K562 (cell line): ENCODE data around the gene MCTS1. TPM values are rescaled to one million over a fixed set of nuclear protein-coding genes. Genes with fewer than 3 reads are reported as not detected.

ENCODE experiments used
- ATAC-seq: fragments of 200-7000 bp; cut with Tn5 transposase; 3 replicates; pipeline ENCODE4 v1.9.1; 2020; ENCODE audit warnings: moderate library complexity
- BruUV-seq: library from RNA; stranded (reverse); fragments of 400-500 nt; replicated peaks from 2 replicates; lab custom pipeline; 2021; lab: Mats Ljungman, UMichigan
- CTCF ChIA-PET: fragments of 300-600 bp; formaldehyde crosslinking; extraction: SDS; loops from one replicate; lab custom pipeline; 2021; ENCODE audit warnings: low intra/inter-chr PET ratio; lab: Yijun Ruan, JAX
- POLR2A ChIA-PET: fragments of 300-600, 350-650 bp; sonication (Branson Sonifier 250); formaldehyde crosslinking; extraction: SDS; loops from one replicate; lab custom pipeline; 2021; ENCODE audit warnings: antibody characterized with exemption, inconsistent platforms; lab: Yijun Ruan, JAX
- DNase-seq, 4 experiments: peaks; one replicate each; pipeline versions ENCODE4 v3.0.0 to v3.0.0-alpha.2; 2011 to 2018; ENCODE audit warnings: low spot score in 3 of 4, mixed read lengths in 3 of 4; ENCODE audit errors: extremely low read depth in 1 of 4
- FAIRE-seq: peaks from 2 replicates; lab custom pipeline; 2011; peaks lifted over from hg19 to GRCh38; lab: Jason Lieb, UNC
- H2AFZ ChIP-seq: 2 replicates; pipeline ENCODE4 v1.6.0; 2011; ENCODE audit warnings: low read depth, low read length, control low read depth, inconsistent platforms
- H3K27ac ChIP-seq: fragments of 200-600 bp; 3 replicates; pipeline ENCODE4 v1.8.0; 2011; ENCODE audit warnings: low read depth, mild to moderate bottlenecking, control low read depth, inconsistent platforms, low read length, moderate library complexity, mixed read lengths; ENCODE audit errors: extremely low read depth
- H3K27me3 ChIP-seq, 2 experiments: fragments of 300-600 bp in 1 of 2; 2 replicates in 1 of 2; 3 replicates in 1 of 2; pipeline versions ENCODE4 v1.6.0 to v1.8.0; 2011; ENCODE audit warnings: inconsistent platforms in 2 of 2, low read length in 2 of 2, mild to moderate bottlenecking in 1 of 2, mixed read lengths in 1 of 2, moderate library complexity in 1 of 2; ENCODE audit not compliant: control insufficient read depth in 2 of 2, insufficient read depth in 2 of 2
- H3K36me3 ChIP-seq: fragments of 300-600 bp; 3 replicates; pipeline ENCODE4 v1.8.0; 2011; ENCODE audit warnings: mild to moderate bottlenecking, low read length, inconsistent platforms; ENCODE audit not compliant: control insufficient read depth, insufficient read depth
- H3K4me1 ChIP-seq, 2 experiments: fragments of 200-600 bp in 1 of 2; replicated peaks in 1 of 2; 2 replicates in 1 of 2; 3 replicates in 1 of 2; pipeline versions ENCODE4 v1.5.1 to v1.8.0; 2011; ENCODE audit warnings: inconsistent platforms in 2 of 2, low read length in 2 of 2, mild to moderate bottlenecking in 1 of 2, mixed read lengths in 1 of 2, moderate library complexity in 1 of 2; ENCODE audit not compliant: control insufficient read depth in 2 of 2, insufficient read depth in 2 of 2
- H3K4me2 ChIP-seq: 2 replicates; pipeline ENCODE4 v1.6.1; 2011; ENCODE audit warnings: low read length, control low read depth, inconsistent platforms, mixed read lengths; ENCODE audit not compliant: insufficient read depth
- H3K4me3 ChIP-seq: fragments of 200-600 bp; sonication (generic), shearing (Covaris generic); 2 replicates; pipeline ENCODE4 v1.5.1; 2016; ENCODE audit warnings: control low read depth, inconsistent platforms
- H3K79me2 ChIP-seq: fragments of 200-600 bp; 3 replicates; pipeline ENCODE4 v1.8.0; 2011; ENCODE audit warnings: low read length, inconsistent platforms; ENCODE audit not compliant: control insufficient read depth, insufficient read depth
- H3K9ac ChIP-seq, 2 experiments: 2 replicates each; pipeline versions ENCODE4 v1.6.0 to v1.6.1; 2011; ENCODE audit warnings: low read depth in 2 of 2, low read length in 2 of 2, control low read depth in 1 of 2, inconsistent platforms in 1 of 2, mild to moderate bottlenecking in 1 of 2, mixed read lengths in 1 of 2; ENCODE audit not compliant: insufficient read depth in 1 of 2
- H3K9me1 ChIP-seq: one replicate; pipeline ENCODE4 v1.6.0; 2011; ENCODE audit warnings: inconsistent platforms, mild to moderate bottlenecking, low read length, moderate library complexity; ENCODE audit not compliant: control insufficient read depth, insufficient read depth
- H3K9me3 ChIP-seq: replicated peaks from 2 replicates; pipeline ENCODE4 v1.5.1; 2011; ENCODE audit warnings: low read depth, low read length, inconsistent platforms; ENCODE audit not compliant: control insufficient read depth, insufficient read depth
- H4K20me1 ChIP-seq: replicated peaks from 2 replicates; pipeline ENCODE4 v1.6.1; 2011; ENCODE audit warnings: low read length, inconsistent platforms, mixed read lengths; ENCODE audit not compliant: control insufficient read depth, insufficient read depth
- BHLHE40 ChIP-seq: IDR thresholded peaks from 2 replicates; pipeline ENCODE4 v1.6.1; 2011; ENCODE audit warnings: low read length, improper control_type of control experiment
- ETV1 ChIP-seq: fragments of 450-650 bp; conservative IDR thresholded peaks from 2 replicates; pipeline ENCODE4 v1.6.1; 2016; ENCODE audit warnings: missing genetic modification characterization, control low read depth, low read depth, missing compliant biosample characterization
- NR4A1 ChIP-seq, 2 experiments: fragments of 250-450 bp in 1 of 2; fragments of 450-650 bp in 1 of 2; sonication (Bioruptor Pico) in 1 of 2; IDR thresholded peaks; 2 replicates each; pipeline versions ENCODE4 v1.4.0 to v1.6.1; 2016 to 2020; ENCODE audit warnings: mild to moderate bottlenecking in 2 of 2, missing compliant biosample characterization in 1 of 2, missing genetic modification characterization in 1 of 2, moderate library complexity in 1 of 2
- PHB ChIP-seq: fragments of 250-450 bp; sonication (Bioruptor Pico); IDR thresholded peaks from 2 replicates; pipeline ENCODE4 v1.5.0; 2021
- RBBP5 ChIP-seq: fragments of 200-600 bp; sonication (generic); IDR thresholded peaks from 2 replicates; pipeline ENCODE4 v1.6.1; 2012; ENCODE audit warnings: borderline replicate concordance, mild to moderate bottlenecking, low read length, control low read depth, inconsistent platforms; ENCODE audit not compliant: insufficient read depth, poor library complexity, severe bottlenecking
- SMAD3 ChIP-seq: fragments of 450-650 bp; formaldehyde crosslinking; conservative IDR thresholded peaks from 2 replicates; pipeline ENCODE4 v1.4.0; 2020; ENCODE audit warnings: mild to moderate bottlenecking
- SMC3 ChIP-seq: conservative IDR thresholded peaks from 2 replicates; pipeline ENCODE4 v1.6.1; 2011; ENCODE audit warnings: low read depth, low read length, improper control_type of control experiment; ENCODE audit not compliant: insufficient read depth
- SNRNP70 ChIP-seq: fragments of 200-400 bp; formaldehyde crosslinking; optimal IDR thresholded peaks from 2 replicates; pipeline ENCODE3; 2017; ENCODE audit warnings: low read depth, low read length
- SREBF2 ChIP-seq: sonication (generic); formaldehyde crosslinking; IDR thresholded peaks from 2 replicates; pipeline ENCODE4 v1.4.0; 2020; ENCODE audit warnings: mild to moderate bottlenecking, missing genetic modification reagents
- TARDBP ChIP-seq: fragments of 450-650 bp; IDR thresholded peaks from 2 replicates; pipeline ENCODE4 v1.6.1; 2016
- ZC3H11A ChIP-seq: IDR thresholded peaks from 2 replicates; pipeline ENCODE4 v1.6.1; 2012; ENCODE audit warnings: low read depth, low read length, improper control_type of control experiment
- ZFP36 ChIP-seq: fragments of 150-350 bp; IDR thresholded peaks from 2 replicates; pipeline ENCODE4 v1.6.1; 2018; ENCODE audit warnings: low read length, low read depth; ENCODE audit not compliant: partially characterized antibody
- WGBS: fragments of 100-300 bp; shearing (Covaris generic); methylation state at CpG from one replicate; pipeline ENCODE4 v1.1.6; 2016; ENCODE audit warnings: low coverage, mixed read lengths; ENCODE audit not compliant: insufficient coverage; ENCODE audit errors: missing lambda C conversion rate; 5-methylcytosine and 5-hydroxymethylcytosine counted together
- in situ Hi-C: fragments of 300-500 bp; cut with MboI; formaldehyde crosslinking; loops from 4 replicates; pipeline ENCODE4 v1.15.0; 2018; ENCODE audit warnings: inconsistent platforms, mixed read lengths
- intact Hi-C: fragments of 100-400 bp; cut with micrococcal nuclease; formaldehyde crosslinking; loops from 2 replicates; pipeline ENCODE4 v1.14.2; 2022
- polyA plus RNA-seq, 8 experiments: library from polyadenylated mRNA; depleted of rRNA in 4 of 8; stranded (reverse) in 5 of 8; unstranded in 3 of 8; fragments of >200 nt; fragmentation: Nextera tagmentation in 2 of 8; fragmentation: Illumina TruSeq in 1 of 8; extraction: Ambion mirVana in 2 of 8; extraction: Trizol in 1 of 8; gene quantifications; 2 replicates each; pipeline versions ENCODE4 v1.2.1 to v1.2.3, GENCODE V29; 2011 to 2014; ENCODE audit warnings: inconsistent platforms in 1 of 8, missing spikeins in 1 of 8
- total RNA-seq, 7 experiments: library from RNA; depleted of rRNA in 6 of 7; stranded (reverse); fragments of >200 nt in 6 of 7; fragmentation: Illumina TruSeq in 2 of 7; extraction: Trizol in 2 of 7; gene quantifications; 2 replicates each; pipeline versions ENCODE4 v1.2.1 to v1.2.3, GENCODE V29; 2011 to 2021; ENCODE audit warnings: low replicate concordance in 1 of 7
- TF ChIP-seq, protein P1 (sequence below): IDR thresholded peaks from 2 replicates; pipeline ENCODE4 v1.6.1; 2016; ENCODE audit warnings: missing genetic modification characterization, missing compliant biosample characterization
- TF ChIP-seq, protein P2 (sequence below), 2 experiments: fragments of 450-650 bp; formaldehyde crosslinking in 1 of 2; IDR thresholded peaks; 2 replicates each; pipeline versions ENCODE4 v1.4.0 to v1.6.1; 2014 to 2020; ENCODE audit warnings: mild to moderate bottlenecking in 2 of 2, borderline replicate concordance in 1 of 2, low read depth in 1 of 2

The MCTS1 gene
- total and polyA plus RNA-seq, 9 of the 15 experiments (the other 6 are each of a cell fraction or from before 2014, with no cell fraction given), result 65.3 to 300 (median 152) TPM

DNA sequence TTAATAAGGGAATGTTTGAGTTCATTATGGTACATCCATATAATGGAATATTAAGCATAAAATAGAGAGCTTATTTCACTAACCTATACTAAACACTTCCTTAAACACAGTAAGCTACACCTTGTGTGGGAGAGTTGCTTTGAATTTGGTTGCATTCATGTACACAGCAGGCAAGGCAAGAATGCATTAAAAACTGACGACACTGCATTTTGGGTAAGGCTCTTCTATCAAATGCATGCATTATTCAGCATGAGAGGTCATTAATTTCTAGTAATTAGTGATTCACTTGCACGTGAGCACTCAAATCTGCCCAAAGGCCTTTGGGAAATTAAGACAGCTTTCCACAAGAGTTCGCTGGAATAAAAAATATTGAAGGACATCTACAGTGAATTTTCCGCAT is 34.7 kb downstream of the MCTS1 start:
- no peak overlapping the region for H3K4me2 ChIP-seq
- POLR2A ChIA-PET, result interaction anchor here (0.6 kb wide), 1 partner anchor 23 kb away, joined by 3 read pairs; no protein-coding TSS in a partner anchor
- H3K4me1 ChIP-seq, result no peaks in the 10 kb centered on the region; a peak in 1 of 5 replicates
- H3K27ac ChIP-seq, result no peak overlapping the region
- intact Hi-C loops, result no loop called here
- FAIRE-seq (no peak), ATAC-seq (no peak), DNase-seq (no peak)
- TF ChIP-seq TARDBP, result no peak
- no peak for TF ChIP-seq NR4A1 (CRISPR knock-in tag; IDR thresholded peaks at IDR 0.05)
- no peak for TF ChIP-seq NR4A1 (tag; IDR thresholded peaks at IDR 0.05)
- TF ChIP-seq ZC3H11A, result no peak
- TF ChIP-seq ZFP36, result no peak
- TF ChIP-seq SMC3, result no peak
- TF ChIP-seq PHB, result no peak
- TF ChIP-seq SMAD3 (CRISPR knock-in tag), result no peak
- TF ChIP-seq ETV1 (tag), result no peak
- TF ChIP-seq SNRNP70, result no peak
- TF ChIP-seq, protein P1, sequence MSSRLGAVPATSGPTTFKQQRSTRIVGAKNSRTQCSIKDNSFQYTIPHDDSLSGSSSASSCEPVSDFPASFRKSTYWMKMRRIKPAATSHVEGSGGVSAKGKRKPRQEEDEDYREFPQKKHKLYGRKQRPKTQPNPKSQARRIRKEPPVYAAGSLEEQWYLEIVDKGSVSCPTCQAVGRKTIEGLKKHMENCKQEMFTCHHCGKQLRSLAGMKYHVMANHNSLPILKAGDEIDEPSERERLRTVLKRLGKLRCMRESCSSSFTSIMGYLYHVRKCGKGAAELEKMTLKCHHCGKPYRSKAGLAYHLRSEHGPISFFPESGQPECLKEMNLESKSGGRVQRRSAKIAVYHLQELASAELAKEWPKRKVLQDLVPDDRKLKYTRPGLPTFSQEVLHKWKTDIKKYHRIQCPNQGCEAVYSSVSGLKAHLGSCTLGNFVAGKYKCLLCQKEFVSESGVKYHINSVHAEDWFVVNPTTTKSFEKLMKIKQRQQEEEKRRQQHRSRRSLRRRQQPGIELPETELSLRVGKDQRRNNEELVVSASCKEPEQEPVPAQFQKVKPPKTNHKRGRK (tag), result no peak
- TF ChIP-seq BHLHE40, result no peak
- TF ChIP-seq RBBP5, result no peak
- TF ChIP-seq, protein P2, sequence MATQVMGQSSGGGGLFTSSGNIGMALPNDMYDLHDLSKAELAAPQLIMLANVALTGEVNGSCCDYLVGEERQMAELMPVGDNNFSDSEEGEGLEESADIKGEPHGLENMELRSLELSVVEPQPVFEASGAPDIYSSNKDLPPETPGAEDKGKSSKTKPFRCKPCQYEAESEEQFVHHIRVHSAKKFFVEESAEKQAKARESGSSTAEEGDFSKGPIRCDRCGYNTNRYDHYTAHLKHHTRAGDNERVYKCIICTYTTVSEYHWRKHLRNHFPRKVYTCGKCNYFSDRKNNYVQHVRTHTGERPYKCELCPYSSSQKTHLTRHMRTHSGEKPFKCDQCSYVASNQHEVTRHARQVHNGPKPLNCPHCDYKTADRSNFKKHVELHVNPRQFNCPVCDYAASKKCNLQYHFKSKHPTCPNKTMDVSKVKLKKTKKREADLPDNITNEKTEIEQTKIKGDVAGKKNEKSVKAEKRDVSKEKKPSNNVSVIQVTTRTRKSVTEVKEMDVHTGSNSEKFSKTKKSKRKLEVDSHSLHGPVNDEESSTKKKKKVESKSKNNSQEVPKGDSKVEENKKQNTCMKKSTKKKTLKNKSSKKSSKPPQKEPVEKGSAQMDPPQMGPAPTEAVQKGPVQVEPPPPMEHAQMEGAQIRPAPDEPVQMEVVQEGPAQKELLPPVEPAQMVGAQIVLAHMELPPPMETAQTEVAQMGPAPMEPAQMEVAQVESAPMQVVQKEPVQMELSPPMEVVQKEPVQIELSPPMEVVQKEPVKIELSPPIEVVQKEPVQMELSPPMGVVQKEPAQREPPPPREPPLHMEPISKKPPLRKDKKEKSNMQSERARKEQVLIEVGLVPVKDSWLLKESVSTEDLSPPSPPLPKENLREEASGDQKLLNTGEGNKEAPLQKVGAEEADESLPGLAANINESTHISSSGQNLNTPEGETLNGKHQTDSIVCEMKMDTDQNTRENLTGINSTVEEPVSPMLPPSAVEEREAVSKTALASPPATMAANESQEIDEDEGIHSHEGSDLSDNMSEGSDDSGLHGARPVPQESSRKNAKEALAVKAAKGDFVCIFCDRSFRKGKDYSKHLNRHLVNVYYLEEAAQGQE (IDR thresholded peaks at IDR 0.05; ENCODE audit: borderline replicate concordance), result no peak
- TF ChIP-seq, protein P2 (CRISPR knock-in tag; IDR thresholded peaks at IDR 0.05; ENCODE audit: low read depth), result no peak
- TF ChIP-seq SREBF2 (CRISPR knock-in tag), result no peak
- no peak overlapping the region for H3K9ac ChIP-seq
- H3K9me1 ChIP-seq, result no peaks in the 10 kb centered on the region
- H3K27me3 ChIP-seq, result no peaks in the 10 kb centered on the region
- no peak overlapping the region for H3K4me3 ChIP-seq
- H3K9me3 ChIP-seq, result no peaks in the 10 kb centered on the region
- H3K36me3 ChIP-seq, result no peaks in the 10 kb centered on the region
- 38% methylated on average over 4 of the region's 4 CpGs for WGBS
- BruUV-seq, result no TSS peak
- no peaks in the 10 kb centered on the region for H4K20me1 ChIP-seq
- CTCF ChIA-PET, result no interaction called here
- in situ Hi-C loops, result no loop called here
- H2AFZ ChIP-seq, result no peak overlapping the region
- H3K79me2 ChIP-seq, result no peaks in the 10 kb centered on the region
